GM21723 (cell line): ENCODE results near the gene RNASEL.
"Not testable (repeated sequence)": the region's sequence is repeated elsewhere in the genome, so short reads cannot be mapped to it uniquely, and the experiment has no call there.

ENCODE experiments used
- ATAC-seq: cut with Tn5 transposase; IDR thresholded peaks from one replicate; pipeline ENCODE4 v1.9.1; 2021; ENCODE audit warnings: mild to moderate bottlenecking, moderate library complexity; ENCODE audit not compliant: unreplicated experiment

Gene RNASEL

GRCh38 chr1:182565537-182565936, 23.5 kb downstream of the RNASEL start:
- no peak for ATAC-seq

- ATAC-seq = no peak
These were observed 24.6 kb downstream of the RNASEL start for GRCh38 chr1:182564406-182565004.

DNA sequence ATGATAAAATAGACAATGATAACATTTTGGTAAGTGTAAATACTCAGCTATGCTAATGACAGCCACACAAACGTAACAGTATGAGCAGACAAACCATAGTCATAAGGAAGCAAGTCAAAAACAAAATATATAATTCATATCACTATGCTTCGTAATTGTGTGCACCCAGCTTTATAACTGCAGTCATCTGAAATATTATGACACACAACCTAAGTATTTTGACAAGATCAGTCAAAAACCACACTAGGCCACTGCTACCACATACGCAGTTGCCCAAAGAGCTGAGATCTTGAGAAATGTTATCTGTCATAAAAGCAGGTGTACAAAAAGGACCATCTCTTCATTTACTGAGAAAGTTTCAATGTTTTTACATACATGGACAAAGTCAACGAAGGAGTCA, 26.0 kb downstream of the RNASEL start:
- no peak for ATAC-seq

DNA sequence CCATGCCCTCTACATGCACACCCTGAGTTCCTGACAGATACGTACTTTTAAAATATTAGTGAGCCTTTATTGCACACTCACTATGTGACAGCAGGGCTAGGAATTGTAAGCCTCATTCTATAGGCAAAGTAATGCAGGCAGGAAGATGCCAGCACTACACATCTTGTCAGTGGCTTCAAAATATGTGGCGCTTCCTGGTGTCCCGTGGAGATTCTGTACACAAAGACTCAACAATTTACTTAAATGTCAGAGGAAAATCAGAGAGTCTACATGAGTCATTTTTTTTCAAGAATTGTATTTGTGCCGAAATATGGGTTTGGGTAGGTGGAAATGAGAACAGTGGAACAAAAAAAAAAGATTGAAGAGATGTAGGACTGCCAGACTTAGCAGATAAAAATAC, 27.6 kb downstream of the RNASEL start:
- no peak for ATAC-seq

- no peak for ATAC-seq
These were observed 28.6 kb downstream of the RNASEL start for GRCh38 chr1:182560392-182560984.

GRCh38 chr1:182556279-182556678, 32.8 kb downstream of the RNASEL start:
- no peak for ATAC-seq

DNA sequence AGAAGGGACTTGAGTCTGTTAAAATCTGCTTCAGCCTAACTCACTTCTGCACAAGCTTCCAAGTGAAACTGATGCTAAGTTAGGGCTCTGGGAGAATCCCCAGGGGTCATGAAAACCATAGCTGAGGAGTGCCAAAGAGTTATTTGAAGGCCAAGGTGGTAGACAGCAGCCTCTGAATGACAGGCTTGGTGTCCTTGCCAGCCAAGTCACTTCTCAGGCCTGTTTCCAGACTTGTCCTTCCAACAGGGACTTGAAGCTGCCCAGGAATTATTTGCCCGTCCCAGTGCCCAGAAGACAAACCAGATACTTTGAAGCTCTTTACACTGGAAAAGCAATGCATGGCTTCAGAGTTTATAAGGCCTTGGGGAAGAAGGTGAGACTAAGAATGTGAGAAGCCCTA, 33.6 kb downstream of the RNASEL start:
- ATAC-seq = no peak

- no peak for ATAC-seq
These were observed 36.5 kb downstream of the RNASEL start for GRCh38 chr1:182552527-182552926.

- no peak for ATAC-seq
These were observed 39.2 kb downstream of the RNASEL start for GRCh38 chr1:182549811-182550210.

DNA sequence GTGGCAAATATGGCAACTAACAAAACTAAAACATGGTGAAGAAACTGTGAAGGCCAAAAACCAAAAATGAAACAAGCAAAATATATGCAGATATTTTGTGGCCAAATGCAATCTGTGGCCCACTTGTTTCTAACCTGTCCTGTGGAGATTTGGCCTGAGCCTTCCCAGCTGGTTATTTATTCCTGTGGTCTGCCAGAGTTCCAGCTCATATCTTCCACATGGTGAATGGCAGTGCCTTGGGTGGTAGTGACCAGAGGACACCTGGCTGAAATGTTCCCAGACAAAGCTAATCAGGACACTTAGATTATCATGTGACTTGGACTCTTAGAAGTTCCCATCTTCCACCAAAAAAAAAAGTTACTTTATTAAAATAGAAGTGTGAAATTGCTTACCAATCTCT, 39.7 kb downstream of the RNASEL start:
- ATAC-seq = no peak

- no peak for ATAC-seq
These were observed 55.2 kb downstream of the RNASEL start for GRCh38 chr1:182533896-182534295.

DNA sequence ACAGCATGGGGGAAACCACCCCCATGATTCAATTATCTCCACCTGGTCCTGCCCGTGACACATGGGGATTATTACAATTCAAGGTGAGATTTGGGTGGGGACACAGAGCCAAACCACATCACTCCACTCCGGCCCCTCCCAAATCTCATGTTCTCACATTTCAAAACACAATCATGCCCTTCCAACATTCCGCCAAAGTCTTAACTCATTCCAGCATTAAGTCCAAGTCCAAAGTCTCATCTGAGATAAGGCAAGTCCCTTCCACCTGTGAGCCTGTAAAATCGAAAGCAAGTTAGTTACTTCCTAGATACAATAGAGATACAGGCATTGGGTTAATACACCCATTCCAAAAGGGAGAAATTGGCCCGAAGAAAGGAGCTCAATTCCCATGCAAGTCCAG, 60.9 kb downstream of the RNASEL start:
- ATAC-seq = not testable (repeated sequence)

DNA sequence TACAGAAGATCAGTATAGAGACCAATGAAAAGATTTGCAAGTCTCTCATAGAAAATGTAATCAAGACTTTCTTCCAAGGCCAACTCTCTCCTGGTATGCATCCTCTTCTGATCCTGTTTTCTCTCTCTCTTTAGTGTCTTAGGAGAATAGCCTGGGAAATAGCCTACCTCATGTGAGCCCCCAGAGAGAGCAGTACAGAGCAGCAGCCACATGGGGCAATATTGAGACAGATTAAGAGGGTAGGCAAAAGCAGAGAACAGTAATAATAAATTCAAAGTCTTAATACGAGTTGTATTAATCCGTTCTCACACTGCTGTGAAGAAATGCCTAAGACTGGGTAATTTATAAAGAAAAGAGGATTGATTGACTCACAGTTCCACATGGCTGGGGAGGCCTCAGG, 61.4 kb downstream of the RNASEL start:
- ATAC-seq = no peak

DNA sequence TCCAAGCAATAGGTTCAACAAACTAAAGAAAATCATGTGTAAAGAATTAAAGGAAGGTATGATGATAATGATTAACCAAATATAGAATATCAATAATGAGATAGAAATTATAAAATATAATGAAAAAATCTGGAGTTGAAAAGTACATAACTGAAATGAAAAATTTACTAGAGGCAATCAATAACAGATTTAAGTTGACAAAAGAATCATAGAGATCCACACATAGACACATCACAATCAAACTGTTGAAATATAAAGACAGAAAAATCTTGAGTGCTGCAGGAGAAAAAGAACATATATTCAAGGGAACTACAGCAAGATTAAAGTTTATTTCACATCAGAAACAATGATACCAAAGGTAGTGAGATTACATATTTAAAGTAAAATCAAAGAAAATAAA, 63.7 kb downstream of the RNASEL start:
- ATAC-seq = no peak
